Mesodermal cell (in vitro differentiated cells): Measurements from ENCODE around the gene NME7.

Source experiments
- H3K27ac ChIP-seq: 2 replicates; pipeline ENCODE4 v1.7.0; 2013; ENCODE audit warnings: mild to moderate bottlenecking, low read depth, low read length, moderate library complexity; ENCODE audit not compliant: severe bottlenecking
- H3K36me3 ChIP-seq: 2 replicates; pipeline ENCODE4 v1.7.1; 2013; ENCODE audit warnings: mild to moderate bottlenecking, low read length, moderate library complexity; ENCODE audit not compliant: control insufficient read depth, insufficient read depth
- H3K4me1 ChIP-seq: one replicate; pipeline ENCODE4 v1.7.1; 2013; ENCODE audit warnings: mild to moderate bottlenecking, low read length; ENCODE audit not compliant: insufficient read depth, control insufficient read depth, poor library complexity, severe bottlenecking
- H3K4me3 ChIP-seq: 2 replicates; pipeline ENCODE4 v1.7.0; 2013; ENCODE audit warnings: low read length, control low read depth, mild to moderate bottlenecking; ENCODE audit not compliant: insufficient read depth, poor library complexity, severe bottlenecking; ENCODE audit errors: extremely low read depth
- H3K9me3 ChIP-seq: 2 replicates; pipeline ENCODE4 v1.7.1; 2013; ENCODE audit warnings: mild to moderate bottlenecking, low read length, moderate library complexity; ENCODE audit not compliant: control insufficient read depth
- WGBS, 2 experiments: methylation state at CpG; one replicate each; pipeline ENCODE4 v1.1.5; 2013; ENCODE audit warnings: missing lambda C conversion rate in 2 of 2; ENCODE audit not compliant: insufficient coverage in 2 of 2; 5-methylcytosine and 5-hydroxymethylcytosine counted together

The NME7 gene

GRCh38 chr1:169325117-169325516, 42.5 kb downstream of the NME7 start:
- H3K9me3 ChIP-seq, result no peaks in the 10 kb centered on the region
- no peak overlapping the region for H3K4me3 ChIP-seq
- H3K4me1 ChIP-seq, result no peaks in the 10 kb centered on the region
- H3K27ac ChIP-seq, result no peak overlapping the region
- WGBS, 2 experiments, result 86% methylated on average over 1 of the region's 1 CpG
- H3K36me3 ChIP-seq, result no peaks in the 10 kb centered on the region

DNA sequence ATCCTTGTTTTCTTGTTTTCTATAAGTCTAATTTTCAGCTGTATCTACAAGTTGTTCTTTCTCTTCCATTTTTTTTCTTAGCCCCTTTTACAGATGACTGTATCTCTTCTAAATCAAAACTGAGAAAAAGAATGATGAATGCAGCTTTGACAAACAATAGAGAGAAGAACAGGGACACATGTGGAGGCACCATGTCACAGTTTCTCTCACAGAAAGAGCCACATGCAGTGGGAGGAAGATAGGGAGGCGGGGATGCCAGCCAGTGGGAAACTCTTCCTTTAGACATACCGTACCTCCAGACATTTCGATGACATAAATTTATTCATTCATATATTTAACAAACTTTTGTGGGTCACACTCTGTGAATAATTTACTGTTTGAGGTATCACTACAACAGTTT, 45.5 kb downstream of the NME7 start:
- H3K36me3 ChIP-seq, result no peaks in the 10 kb centered on the region
- H3K9me3 ChIP-seq, result no peaks in the 10 kb centered on the region
- no CpG with 5 or more reads among the region's 3 CpGs for WGBS, 2 experiments
- H3K4me3 ChIP-seq, result no peak overlapping the region
- H3K27ac ChIP-seq, result no peak overlapping the region
- H3K4me1 ChIP-seq, result no peaks in the 10 kb centered on the region

DNA sequence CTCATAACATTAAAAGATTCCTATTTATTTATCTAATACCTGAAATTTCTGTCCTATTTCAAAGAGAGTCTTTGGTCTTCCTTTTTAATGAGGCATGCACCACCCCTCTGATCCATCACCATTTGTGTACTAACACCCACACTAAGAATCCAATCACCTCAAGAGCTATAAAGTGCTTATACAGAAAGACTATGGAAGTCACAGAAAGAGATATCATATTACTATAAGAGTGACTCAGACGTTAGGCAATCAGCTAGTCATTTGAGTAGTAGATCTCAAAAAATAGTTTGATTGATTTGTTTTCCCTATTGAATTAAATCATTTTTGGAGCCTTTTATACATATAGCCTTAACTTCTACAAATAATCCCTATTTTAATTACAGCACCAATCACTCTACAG, 46.1 kb downstream of the NME7 start:
- no peaks in the 10 kb centered on the region for H3K9me3 ChIP-seq
- WGBS, 2 experiments, result no CpG with 5 or more reads among the region's 1 CpG
- no peak overlapping the region for H3K4me3 ChIP-seq
- H3K36me3 ChIP-seq, result no peaks in the 10 kb centered on the region
- H3K27ac ChIP-seq, result no peak overlapping the region
- H3K4me1 ChIP-seq, result no peaks in the 10 kb centered on the region

- Histone ChIP-seq H3K9me3 (no peaks in the 10 kb centered on the region), H3K4me3 (no peak overlapping the region), H3K36me3 (no peaks in the 10 kb centered on the region), H3K27ac (no peak overlapping the region), H3K4me1 (no peaks in the 10 kb centered on the region)
- WGBS, 2 experiments, result 56 to 83% methylated on average over 1 of the region's 3 CpGs
Observed at GRCh38 chr1:169318536-169319244, 48.9 kb downstream of the NME7 start.

DNA sequence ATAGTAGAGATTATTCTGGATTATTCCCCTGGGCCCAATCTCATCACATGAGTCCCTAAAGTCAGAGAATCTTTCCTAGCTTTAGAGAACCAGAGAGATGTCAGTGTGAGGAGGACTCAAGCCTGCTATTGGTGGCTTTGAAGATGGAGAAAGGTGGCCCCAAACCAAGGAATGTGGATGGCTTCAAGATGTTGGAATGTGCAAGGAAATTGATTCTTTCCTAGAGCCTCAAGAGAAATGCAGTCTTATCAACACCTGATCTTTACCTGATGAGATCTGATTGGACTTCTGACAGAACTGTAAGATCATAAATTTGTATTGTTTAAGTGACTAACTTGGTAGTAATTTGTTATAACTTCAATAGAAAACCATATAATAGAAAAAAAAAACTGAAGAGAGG, 51.0 kb downstream of the NME7 start:
- H3K36me3 ChIP-seq, result no peaks in the 10 kb centered on the region
- no peak overlapping the region for H3K27ac ChIP-seq
- H3K9me3 ChIP-seq, result no peaks in the 10 kb centered on the region
- H3K4me1 ChIP-seq, result no peaks in the 10 kb centered on the region
- H3K4me3 ChIP-seq, result no peak overlapping the region

- Histone ChIP-seq H3K4me1 (no peaks in the 10 kb centered on the region), H3K36me3 (peaks cover 4% of the 10 kb centered on the region), H3K4me3 (no peak overlapping the region), H3K9me3 (no peaks in the 10 kb centered on the region), H3K27ac (no peak overlapping the region)
- 71 to 80% methylated on average over 4 of the region's 5 CpGs for whole genome bisulfite sequencing, 2 experiments
Observed at GRCh38 chr1:169312084-169312954, 55.3 kb downstream of the NME7 start.

DNA sequence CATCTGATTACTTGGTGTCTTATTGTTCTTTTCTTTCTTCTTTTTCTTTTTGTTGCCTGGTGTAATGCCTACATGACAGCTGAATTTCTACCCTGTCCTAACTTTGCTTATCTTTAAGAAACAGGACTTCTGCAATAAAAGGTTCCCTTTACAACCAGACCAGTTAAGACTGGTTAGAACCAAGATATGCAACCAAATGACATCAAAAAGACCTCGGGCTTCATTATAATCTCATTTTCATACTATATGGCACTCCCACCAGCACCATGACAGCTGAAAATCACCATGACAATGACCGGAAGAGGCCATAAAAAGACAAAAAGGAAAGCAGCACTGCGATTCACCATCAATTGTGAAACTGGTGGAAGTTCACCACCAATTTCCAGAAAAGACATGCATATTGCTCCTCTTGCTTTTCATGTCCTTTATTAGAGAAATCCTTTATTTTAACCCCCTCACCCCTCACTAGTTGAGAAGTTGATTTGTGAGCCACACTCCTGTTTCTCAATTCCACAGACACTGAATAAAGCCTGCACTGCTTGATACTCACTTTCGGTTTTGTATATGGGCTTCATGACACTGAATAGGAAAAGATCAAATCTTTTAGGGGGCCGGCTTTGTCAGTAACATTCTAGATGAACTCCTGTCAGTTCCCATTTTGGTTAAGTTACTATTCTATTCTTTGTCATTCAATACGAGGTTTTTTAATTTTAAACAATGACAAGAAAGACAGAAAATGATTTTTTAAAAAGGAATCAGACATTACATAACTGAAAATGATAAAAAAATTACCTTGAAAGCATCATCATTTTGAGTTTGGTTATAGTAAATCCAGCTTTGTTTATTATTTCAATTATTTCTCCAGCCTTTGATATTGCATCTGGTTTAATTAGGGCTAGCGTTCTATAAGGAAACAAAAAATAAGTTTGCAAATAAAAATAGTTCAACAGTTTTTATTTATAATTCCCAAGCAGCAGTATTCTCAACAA, 58.1 kb downstream of the NME7 start:
- Histone ChIP-seq H3K4me1 (no peaks in the 10 kb centered on the region), H3K36me3 (peaks cover 4% of the 10 kb centered on the region), H3K4me3 (no peak overlapping the region), H3K27ac (no peak overlapping the region), H3K9me3 (no peaks in the 10 kb centered on the region)
- 68 to 83% methylated on average over 3 of the region's 7 CpGs for WGBS, 2 experiments

- H3K4me3 ChIP-seq, result no peak overlapping the region
- no peaks in the 10 kb centered on the region for H3K9me3 ChIP-seq
- no CpG with 5 or more reads among the region's 2 CpGs for WGBS, 2 experiments
- H3K4me1 ChIP-seq, result no peaks in the 10 kb centered on the region
- H3K27ac ChIP-seq, result no peak overlapping the region
- H3K36me3 ChIP-seq, result peaks cover 4% of the 10 kb centered on the region
Observed at GRCh38 chr1:169308313-169309039, 59.1 kb downstream of the NME7 start.

DNA sequence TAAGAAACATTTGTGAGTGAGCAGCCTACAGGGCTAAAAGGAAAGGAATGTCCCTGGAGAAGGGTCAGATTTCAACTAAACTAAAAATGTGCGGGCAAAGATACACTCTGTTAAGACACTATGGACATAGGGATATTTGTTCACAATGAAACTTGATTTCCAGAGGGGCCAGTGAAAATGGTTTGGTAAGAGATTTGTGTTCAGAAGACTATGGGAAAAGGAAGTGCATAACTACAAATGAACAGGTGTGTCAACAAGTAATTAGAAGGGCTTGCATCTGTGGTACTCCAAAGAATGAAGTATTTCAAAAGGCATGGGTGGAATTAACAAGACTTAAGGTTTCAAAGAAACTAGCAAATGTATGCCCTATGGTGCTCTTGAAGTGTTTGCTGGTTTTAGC, 60.4 kb downstream of the NME7 start:
- H3K36me3 ChIP-seq, result peaks cover 4% of the 10 kb centered on the region
- no peaks in the 10 kb centered on the region for H3K4me1 ChIP-seq
- no peak overlapping the region for H3K4me3 ChIP-seq
- no peak overlapping the region for H3K27ac ChIP-seq
- WGBS, 2 experiments, result no CpG with 5 or more reads among the region's 1 CpG
- no peaks in the 10 kb centered on the region for H3K9me3 ChIP-seq

GRCh38 chr1:169305948-169306347, 61.6 kb downstream of the NME7 start:
- WGBS, 2 experiments, result 100% methylated on average over 1 of the region's 2 CpGs
- H3K27ac ChIP-seq, result no peak overlapping the region

More at GRCh38 chr1:169305948-169306347, 61.6 kb downstream of the NME7 start:
- H3K36me3 ChIP-seq, result peaks cover 4% of the 10 kb centered on the region
- no peak overlapping the region for H3K4me3 ChIP-seq
- no peaks in the 10 kb centered on the region for H3K9me3 ChIP-seq
- H3K4me1 ChIP-seq, result no peaks in the 10 kb centered on the region
